Astrocyte (in vitro differentiated cells and primary cell): ENCODE data around the gene GLS. TPM values are rescaled to one million over a fixed set of nuclear protein-coding genes. Genes with fewer than 3 reads are reported as not detected.
A peak's percentile ranks its signal among the peaks of the same experiment; 100 is the strongest.

Experiments
- DNase-seq: peaks from one replicate; pipeline ENCODE4 v3.0.0-alpha.2; 2010; ENCODE audit warnings: low read depth
- FAIRE-seq: peaks from 2 replicates; lab custom pipeline; 2011; peaks lifted over from hg19 to GRCh38; lab: Jason Lieb, UNC
- H2AFZ ChIP-seq: 2 replicates; pipeline ENCODE4 v1.6.0; 2012; ENCODE audit warnings: low read depth, low read length, inconsistent platforms
- H3K27ac ChIP-seq: 2 replicates; pipeline ENCODE4 v1.5.1; 2011; ENCODE audit warnings: low read depth, low read length, inconsistent platforms
- H3K27me3 ChIP-seq: 2 replicates; pipeline ENCODE4 v1.6.0; 2011; ENCODE audit warnings: low read length, inconsistent platforms; ENCODE audit not compliant: insufficient read depth
- H3K36me3 ChIP-seq: 2 replicates; pipeline ENCODE4 v1.5.1; 2011; ENCODE audit warnings: low read length, inconsistent platforms; ENCODE audit not compliant: insufficient read depth
- H3K4me1 ChIP-seq: 2 replicates; pipeline ENCODE4 v1.5.1; 2011; ENCODE audit warnings: low read length, inconsistent platforms; ENCODE audit not compliant: insufficient read depth
- H3K4me2 ChIP-seq: 2 replicates; pipeline ENCODE4 v1.6.0; 2012; ENCODE audit warnings: low read length, inconsistent platforms
- H3K4me3 ChIP-seq: 2 replicates; pipeline ENCODE4 v1.5.1; 2011; ENCODE audit warnings: low read depth, mild to moderate bottlenecking, low read length, inconsistent platforms; ENCODE audit not compliant: insufficient read depth
- H3K79me2 ChIP-seq: 2 replicates; pipeline ENCODE4 v1.6.0; 2012; ENCODE audit warnings: mild to moderate bottlenecking, low read length, inconsistent platforms; ENCODE audit not compliant: insufficient read depth
- H3K9ac ChIP-seq: 2 replicates; pipeline ENCODE4 v1.6.0; 2012; ENCODE audit warnings: mild to moderate bottlenecking, low read length, inconsistent platforms
- H3K9me3 ChIP-seq: 2 replicates; pipeline ENCODE4 v1.5.1; 2012; ENCODE audit warnings: low read depth, mild to moderate bottlenecking, low read length, inconsistent platforms; ENCODE audit not compliant: insufficient read depth
- H4K20me1 ChIP-seq: 2 replicates; pipeline ENCODE4 v1.6.0; 2012; ENCODE audit warnings: low read length, inconsistent platforms; ENCODE audit not compliant: insufficient read depth
- H3K27ac Mint-ChIP-seq: one replicate; pipeline ENCODE4 v1.8.0; 2021; ENCODE audit warnings: mild to moderate bottlenecking, mixed read lengths; ENCODE audit not compliant: unreplicated experiment
- H3K27me3 Mint-ChIP-seq: one replicate; pipeline ENCODE4 v1.8.0; 2021; ENCODE audit warnings: low read depth, mixed read lengths; ENCODE audit not compliant: unreplicated experiment
- H3K36me3 Mint-ChIP-seq: one replicate; pipeline ENCODE4 v1.8.0; 2021; ENCODE audit warnings: low read depth, mixed read lengths; ENCODE audit not compliant: unreplicated experiment
- H3K4me1 Mint-ChIP-seq: one replicate; pipeline ENCODE4 v1.8.0; 2021; ENCODE audit warnings: low read depth, mixed read lengths; ENCODE audit not compliant: unreplicated experiment
- H3K4me3 Mint-ChIP-seq: one replicate; pipeline ENCODE4 v1.8.0; 2021; ENCODE audit warnings: mild to moderate bottlenecking, moderate library complexity, mixed read lengths; ENCODE audit not compliant: unreplicated experiment
- H3K9me3 Mint-ChIP-seq: one replicate; pipeline ENCODE4 v1.8.0; 2021; ENCODE audit warnings: mild to moderate bottlenecking, mixed read lengths; ENCODE audit not compliant: unreplicated experiment
- CTCF ChIP-seq: IDR thresholded peaks from 2 replicates; pipeline ENCODE4 v1.5.1; 2011; ENCODE audit warnings: low read depth, mild to moderate bottlenecking, inconsistent platforms, low read length, moderate library complexity; ENCODE audit not compliant: insufficient read depth
- EZH2 ChIP-seq: IDR thresholded peaks from 2 replicates; pipeline ENCODE4 v1.6.1; 2012; ENCODE audit warnings: mild to moderate bottlenecking, low read length, inconsistent platforms; ENCODE audit not compliant: insufficient read depth
- total RNA-seq: library from RNA; stranded (reverse); gene quantifications from 2 replicates; pipeline ENCODE4 v1.2.1, GENCODE V29; 2021

The GLS gene
- total RNA-seq, 1 donor from 2014 or later = 189 TPM

- no peak for FAIRE-seq
These were observed 31.2 kb downstream of the GLS start for GRCh38 chr2:190911813-190912212.

GRCh38 chr2:190912726-190913125 lies 32.1 kb downstream of the GLS start:
- H3K27ac ChIP-seq = peak overlapping the region; percentile 21
- no peaks in the 10 kb centered on the region for H3K27me3 ChIP-seq
- Mint-ChIP-seq H3K4me1 (peaks cover 20% of the 10 kb centered on the region), H3K27ac (no peak overlapping the region), H3K4me3 (no peak overlapping the region), H3K27me3 (no peaks in the 10 kb centered on the region), H3K36me3 (peaks cover 14% of the 10 kb centered on the region), H3K9me3 (no peaks in the 10 kb centered on the region)
- DNase-seq = peak; percentile 73
- no peak overlapping the region for H3K4me3 ChIP-seq
- peak; percentile 62 for FAIRE-seq
- H3K79me2 ChIP-seq = peaks cover 25% of the 10 kb centered on the region
- peaks cover 24% of the 10 kb centered on the region for H3K36me3 ChIP-seq
- H3K9me3 ChIP-seq = no peaks in the 10 kb centered on the region
- H3K9ac ChIP-seq = no peak overlapping the region
- H3K4me1 ChIP-seq = peaks cover 8% of the 10 kb centered on the region
- no peak overlapping the region for H3K4me2 ChIP-seq
- TF ChIP-seq CTCF (no peak), EZH2 (no peak)
- H2AFZ ChIP-seq = no peak overlapping the region
- no peaks in the 10 kb centered on the region for H4K20me1 ChIP-seq

More at GRCh38 chr2:190911813-190912212, 31.2 kb downstream of the GLS start:
- no peak overlapping the region for H2AFZ ChIP-seq
- no peak overlapping the region for H3K9ac ChIP-seq
- H3K27me3 Mint-ChIP-seq = no peaks in the 10 kb centered on the region
- no peak overlapping the region for H3K4me2 ChIP-seq
- H3K36me3 ChIP-seq = peaks cover 15% of the 10 kb centered on the region
- no peak overlapping the region for H3K27ac ChIP-seq
- H3K79me2 ChIP-seq = peaks cover 26% of the 10 kb centered on the region
- H3K9me3 ChIP-seq = no peaks in the 10 kb centered on the region
- H3K36me3 Mint-ChIP-seq = peaks cover 11% of the 10 kb centered on the region
- H3K27ac Mint-ChIP-seq = no peak overlapping the region
- no peak overlapping the region for H3K4me3 ChIP-seq
- TF ChIP-seq CTCF = no peak
- no peak for TF ChIP-seq EZH2
- no peak overlapping the region for H3K4me3 Mint-ChIP-seq
- peaks cover 23% of the 10 kb centered on the region for H3K4me1 Mint-ChIP-seq
- peaks cover 8% of the 10 kb centered on the region for H3K4me1 ChIP-seq
- no peaks in the 10 kb centered on the region for H4K20me1 ChIP-seq
- H3K9me3 Mint-ChIP-seq = no peaks in the 10 kb centered on the region
- H3K27me3 ChIP-seq = no peaks in the 10 kb centered on the region
- DNase-seq = peak; percentile 14

GRCh38 chr2:190913725-190914124 lies 33.1 kb downstream of the GLS start:
- DNase-seq (no peak), FAIRE-seq (no peak)
- no peak overlapping the region for H3K9ac ChIP-seq
- H3K36me3 Mint-ChIP-seq = peaks cover 20% of the 10 kb centered on the region
- no peak overlapping the region for H3K4me2 ChIP-seq
- H4K20me1 ChIP-seq = peaks cover 9% of the 10 kb centered on the region
- H3K4me3 ChIP-seq = no peak overlapping the region
- H3K4me1 Mint-ChIP-seq = peaks cover 18% of the 10 kb centered on the region
- no peaks in the 10 kb centered on the region for H3K9me3 Mint-ChIP-seq
- peaks cover 8% of the 10 kb centered on the region for H3K4me1 ChIP-seq
- no peaks in the 10 kb centered on the region for H3K9me3 ChIP-seq
- H3K4me3 Mint-ChIP-seq = no peak overlapping the region
- TF ChIP-seq CTCF = no peak
- no peak for TF ChIP-seq EZH2
- H3K27me3 ChIP-seq = no peaks in the 10 kb centered on the region
- H3K27ac Mint-ChIP-seq = no peak overlapping the region
- peaks cover 30% of the 10 kb centered on the region for H3K36me3 ChIP-seq
- H3K79me2 ChIP-seq = peaks cover 24% of the 10 kb centered on the region
- no peaks in the 10 kb centered on the region for H3K27me3 Mint-ChIP-seq
- no peak overlapping the region for H3K27ac ChIP-seq
- no peak overlapping the region for H2AFZ ChIP-seq
